GM23338 (cell line): ENCODE data around the gene NEB. TPM values are rescaled to one million over a fixed set of nuclear protein-coding genes. Genes with fewer than 3 reads are reported as not detected.

Source experiments
- ATAC-seq: fragments of 200-7000 bp; cut with Tn5 transposase; 3 replicates; pipeline ENCODE4 v1.9.1; 2020
- DNase-seq: peaks from one replicate; pipeline ENCODE4 v3.0.0-alpha.2; 2015; ENCODE audit warnings: low spot score
- H2AFZ ChIP-seq: fragments of 200-600 bp; sonication (generic); 2 replicates; pipeline ENCODE4 v1.8.0; 2016; ENCODE audit warnings: antibody characterized with exemption, mild to moderate bottlenecking, moderate library complexity
- H3F3A ChIP-seq: fragments of 200-600 bp; sonication (generic); replicated peaks from 2 replicates; pipeline ENCODE4 v1.8.0; 2017; ENCODE audit warnings: antibody characterized with exemption, mixed run types, low read depth
- H3K27ac ChIP-seq: fragments of 200-600 bp; sonication (generic); 2 replicates; pipeline ENCODE4 v1.6.1; 2016; ENCODE audit warnings: low read depth
- H3K27me3 ChIP-seq: fragments of 200-600 bp; sonication (generic); 2 replicates; pipeline ENCODE4 v1.8.0; 2016; ENCODE audit warnings: mild to moderate bottlenecking, mixed run types, moderate library complexity; ENCODE audit not compliant: insufficient read depth
- H3K36me3 ChIP-seq: fragments of 200-600 bp; sonication (generic); 2 replicates; pipeline ENCODE4 v1.8.0; 2016; ENCODE audit warnings: mild to moderate bottlenecking; ENCODE audit not compliant: insufficient read depth
- H3K4me1 ChIP-seq: fragments of 200-600 bp; sonication (generic); 2 replicates; pipeline ENCODE4 v1.8.0; 2016; ENCODE audit warnings: mild to moderate bottlenecking, moderate library complexity; ENCODE audit not compliant: insufficient read depth
- H3K4me2 ChIP-seq: fragments of 200-600 bp; sonication (generic); 2 replicates; pipeline ENCODE4 v1.7.1; 2017; ENCODE audit warnings: mixed run types
- H3K4me3 ChIP-seq: fragments of 200-600 bp; sonication (generic); 2 replicates; pipeline ENCODE4 v1.6.1; 2016; ENCODE audit warnings: mixed run types
- H3K79me2 ChIP-seq: fragments of 200-600 bp; sonication (generic); replicated peaks from 2 replicates; pipeline ENCODE4 v1.8.0; 2017; ENCODE audit warnings: mild to moderate bottlenecking; ENCODE audit not compliant: insufficient read depth
- H3K9me2 ChIP-seq: fragments of 200-600 bp; sonication (generic); 2 replicates; pipeline ENCODE4 v1.8.0; 2017; ENCODE audit not compliant: insufficient read depth
- H4K20me1 ChIP-seq: fragments of 200-600 bp; sonication (generic); replicated peaks from 2 replicates; pipeline ENCODE4 v1.8.0; 2017; ENCODE audit warnings: mild to moderate bottlenecking; ENCODE audit not compliant: insufficient read depth
- H3K27ac Mint-ChIP-seq: 2 replicates; pipeline ENCODE4 v1.8.0; 2020; ENCODE audit warnings: inconsistent platforms, mild to moderate bottlenecking, moderate library complexity, mixed read lengths
- H3K27me3 Mint-ChIP-seq: 3 replicates; pipeline ENCODE4 v1.8.0; 2022; ENCODE audit warnings: low read depth, mild to moderate bottlenecking, moderate library complexity, mixed read lengths, inconsistent platforms; ENCODE audit not compliant: insufficient read depth, poor library complexity
- H3K36me3 Mint-ChIP-seq: 3 replicates; pipeline ENCODE4 v1.8.0; 2021; ENCODE audit warnings: low read depth, mild to moderate bottlenecking, inconsistent platforms, moderate library complexity, mixed read lengths
- H3K4me1 Mint-ChIP-seq: 3 replicates; pipeline ENCODE4 v1.8.0; 2020; ENCODE audit warnings: mild to moderate bottlenecking, inconsistent platforms, mixed read lengths
- H3K4me3 Mint-ChIP-seq: 3 replicates; pipeline ENCODE4 v1.8.0; 2021; ENCODE audit warnings: moderate library complexity, mild to moderate bottlenecking, inconsistent platforms, mixed read lengths
- H3K9me3 Mint-ChIP-seq: 3 replicates; pipeline ENCODE4 v1.8.0; 2020; ENCODE audit warnings: moderate library complexity, mild to moderate bottlenecking, inconsistent platforms, mixed read lengths
- CREB1 ChIP-seq: fragments of 250-450 bp; sonication (Bioruptor Pico); IDR thresholded peaks from 2 replicates; pipeline ENCODE4 v1.5.0; 2020; ENCODE audit warnings: low read depth, mild to moderate bottlenecking, moderate library complexity
- CTCF ChIP-seq, 2 experiments: fragments of 200-600 bp in 1 of 2; sonication (generic) in 1 of 2; conservative IDR thresholded peaks; 2 replicates each; pipeline versions ENCODE4 v1.5.1 to v1.6.1; 2016 to 2017; ENCODE audit warnings: antibody characterized with exemption in 2 of 2, low read depth in 2 of 2, mild to moderate bottlenecking in 2 of 2, moderate library complexity in 1 of 2
- ETS1 ChIP-seq: IDR thresholded peaks from 2 replicates; pipeline ENCODE4 v1.6.1; 2016; ENCODE audit warnings: antibody characterized with exemption
- EZH2 ChIP-seq: fragments of 200-600 bp; sonication (generic); IDR thresholded peaks from one replicate; pipeline ENCODE4 v1.8.0; 2017; ENCODE audit warnings: antibody characterized with exemption, mild to moderate bottlenecking, low read depth; ENCODE audit not compliant: unreplicated experiment
- EZH2phosphoT487 ChIP-seq: fragments of 200-600 bp; sonication (generic); IDR thresholded peaks from one replicate; pipeline ENCODE4 v1.8.1; 2018; ENCODE audit warnings: antibody characterized with exemption; ENCODE audit not compliant: unreplicated experiment
- JUNB ChIP-seq: IDR thresholded peaks from one replicate; pipeline ENCODE4 v1.6.1; 2016; ENCODE audit warnings: antibody characterized with exemption; ENCODE audit not compliant: unreplicated experiment
- NANOG ChIP-seq: IDR thresholded peaks from 2 replicates; pipeline ENCODE4 v1.6.1; 2016; ENCODE audit warnings: antibody characterized with exemption, borderline replicate concordance
- POLR2AphosphoS5 ChIP-seq: IDR thresholded peaks from 2 replicates; pipeline ENCODE4 v1.6.1; 2016; ENCODE audit warnings: antibody characterized with exemption, low read depth
- REST ChIP-seq: IDR thresholded peaks from one replicate; pipeline ENCODE4 v1.6.1; 2018; ENCODE audit warnings: antibody characterized with exemption; ENCODE audit not compliant: unreplicated experiment
- STAT1 ChIP-seq: IDR thresholded peaks from one replicate; pipeline ENCODE4 v1.6.1; 2016; ENCODE audit warnings: antibody characterized with exemption; ENCODE audit not compliant: unreplicated experiment
- ZNF462 ChIP-seq: fragments of 250-450 bp; sonication (Bioruptor Pico); IDR thresholded peaks from 2 replicates; pipeline ENCODE4 v1.5.0; 2020; ENCODE audit warnings: mild to moderate bottlenecking, moderate library complexity
- polyA plus RNA-seq: library from polyadenylated mRNA; unstranded; fragments of >200 nt; fragmentation: Nextera tagmentation; extraction: Ambion mirVana; gene quantifications from 2 replicates; pipeline ENCODE4 v1.2.1, GENCODE V29; 2016
- total RNA-seq: library from RNA; depleted of rRNA; stranded (reverse); fragments of >200 nt; shearing (Covaris generic); gene quantifications from 2 replicates; pipeline ENCODE4 v1.2.3, GENCODE V29; 2014

Gene NEB
- total and polyA plus RNA-seq, 2 experiments from 2014 or later, result 6.2 to 13.7 TPM

GRCh38 chr2:151569167-151569566 is 165.1 kb downstream of the NEB start (continued):
- no peak for TF ChIP-seq CTCF (conservative IDR thresholded peaks at IDR 0.05; ENCODE audit: low read depth in 2 of 2)

- no peaks in the 10 kb centered on the region for H3K4me1 Mint-ChIP-seq
- no peaks in the 10 kb centered on the region for H4K20me1 ChIP-seq
- no peaks in the 10 kb centered on the region for H3K79me2 ChIP-seq
- no peak overlapping the region for H3K4me2 ChIP-seq
- no peaks in the 10 kb centered on the region for H3K4me1 ChIP-seq
- H3K9me3 Mint-ChIP-seq, result no peaks in the 10 kb centered on the region
- H2AFZ ChIP-seq, result no peak overlapping the region
- no peaks in the 10 kb centered on the region for H3K36me3 ChIP-seq
- no peaks in the 10 kb centered on the region for H3K9me2 ChIP-seq
- no peak overlapping the region for H3K27ac ChIP-seq
- H3K27me3 ChIP-seq, result no peaks in the 10 kb centered on the region
- H3F3A ChIP-seq, result no peaks in the 10 kb centered on the region
- DNase-seq (no peak), ATAC-seq (no peak)
- no peak overlapping the region for H3K4me3 ChIP-seq
- H3K4me3 Mint-ChIP-seq, result no peak overlapping the region
- H3K36me3 Mint-ChIP-seq, result no peaks in the 10 kb centered on the region
- no peak overlapping the region for H3K27ac Mint-ChIP-seq
- H3K27me3 Mint-ChIP-seq, result no peaks in the 10 kb centered on the region
- TF ChIP-seq POLR2AphosphoS5, result no peak
- no peak for TF ChIP-seq STAT1
- TF ChIP-seq ETS1, result no peak
- no peak for TF ChIP-seq CREB1 (CRISPR knock-in tag)
- no peak for TF ChIP-seq ZNF462 (CRISPR knock-in tag)
- no peak for TF ChIP-seq CTCF (conservative IDR thresholded peaks at IDR 0.05; ENCODE audit: low read depth in 2 of 2)
- TF ChIP-seq EZH2phosphoT487, result no peak
- no peak for TF ChIP-seq REST
- no peak for TF ChIP-seq EZH2
- TF ChIP-seq JUNB, result no peak
- TF ChIP-seq NANOG, result no peak
Observed at GRCh38 chr2:151568501-151568900, 165.8 kb downstream of the NEB start.
